ENCODE results near the gene LRMDA.

LRMDA gene

DNA sequence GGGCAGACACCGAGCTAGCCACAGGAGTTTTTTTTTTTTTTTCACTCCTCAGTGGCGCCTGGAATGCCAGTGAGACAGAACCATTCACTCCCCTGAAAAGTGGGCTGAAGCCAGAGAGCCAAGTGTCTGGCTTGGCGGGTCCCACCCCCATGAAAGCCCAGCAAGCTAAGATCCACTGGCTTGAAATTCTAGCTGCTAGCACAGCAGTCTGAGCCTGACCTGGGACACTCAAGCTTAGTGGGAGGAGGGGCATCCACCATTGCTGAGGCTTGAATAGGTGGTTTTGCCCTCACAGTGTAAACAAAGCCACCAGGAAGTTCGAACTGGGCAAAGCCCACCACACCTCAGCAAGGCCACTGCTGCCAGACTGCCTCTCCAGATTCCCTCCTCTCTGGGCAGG is 144.5 kb downstream of the LRMDA start:
- ChIA-PET CTCF (no interaction called here), POLR2A (no interaction called here)
- no peak overlapping the region for H3K4me3 ChIP-seq (ENCODE audit: low read depth, low read length)
- no peaks in the 10 kb centered on the region for H3K36me3 ChIP-seq (ENCODE audit: control insufficient read depth in 2 of 2, insufficient read depth in 1 of 2, low read length in 2 of 2)
- TF ChIP-seq ZBTB44 (tag by site-specific recombination; IDR thresholded peaks at IDR 0.05), result no peak
- TF ChIP-seq ZNF555 (tag by site-specific recombination; conservative IDR thresholded peaks at IDR 0.05), result no peak
- no peak for TF ChIP-seq ZNF311 (tag by site-specific recombination; IDR thresholded peaks at IDR 0.05; ENCODE audit: borderline replicate concordance)
- no peak for TF ChIP-seq ZSCAN16 (tag by site-specific recombination; IDR thresholded peaks at IDR 0.05)
- TF ChIP-seq HOXA7 (CRISPR knock-in tag; IDR thresholded peaks at IDR 0.05; ENCODE audit: borderline replicate concordance), result no peak
- TF ChIP-seq ZNF350 (tag by site-specific recombination; IDR thresholded peaks at IDR 0.05), result no peak
- TF ChIP-seq, protein P1, sequence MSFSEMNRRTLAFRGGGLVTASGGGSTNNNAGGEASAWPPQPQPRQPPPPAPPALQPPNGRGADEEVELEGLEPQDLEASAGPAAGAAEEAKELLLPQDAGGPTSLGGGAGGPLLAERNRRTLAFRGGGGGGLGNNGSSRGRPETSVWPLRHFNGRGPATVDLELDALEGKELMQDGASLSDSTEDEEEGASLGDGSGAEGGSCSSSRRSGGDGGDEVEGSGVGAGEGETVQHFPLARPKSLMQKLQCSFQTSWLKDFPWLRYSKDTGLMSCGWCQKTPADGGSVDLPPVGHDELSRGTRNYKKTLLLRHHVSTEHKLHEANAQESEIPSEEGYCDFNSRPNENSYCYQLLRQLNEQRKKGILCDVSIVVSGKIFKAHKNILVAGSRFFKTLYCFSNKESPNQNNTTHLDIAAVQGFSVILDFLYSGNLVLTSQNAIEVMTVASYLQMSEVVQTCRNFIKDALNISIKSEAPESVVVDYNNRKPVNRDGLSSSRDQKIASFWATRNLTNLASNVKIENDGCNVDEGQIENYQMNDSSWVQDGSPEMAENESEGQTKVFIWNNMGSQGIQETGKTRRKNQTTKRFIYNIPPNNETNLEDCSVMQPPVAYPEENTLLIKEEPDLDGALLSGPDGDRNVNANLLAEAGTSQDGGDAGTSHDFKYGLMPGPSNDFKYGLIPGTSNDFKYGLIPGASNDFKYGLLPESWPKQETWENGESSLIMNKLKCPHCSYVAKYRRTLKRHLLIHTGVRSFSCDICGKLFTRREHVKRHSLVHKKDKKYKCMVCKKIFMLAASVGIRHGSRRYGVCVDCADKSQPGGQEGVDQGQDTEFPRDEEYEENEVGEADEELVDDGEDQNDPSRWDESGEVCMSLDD (tag by site-specific recombination; IDR thresholded peaks at IDR 0.05), result no peak
- TF ChIP-seq ZNF548 (tag by site-specific recombination; IDR thresholded peaks at IDR 0.05), result no peak
- TF ChIP-seq ZNF302 (tag by site-specific recombination; IDR thresholded peaks at IDR 0.05; ENCODE audit: low read depth), result no peak
- no peak for TF ChIP-seq ZBTB1 (tag by site-specific recombination; IDR thresholded peaks at IDR 0.05)
- H3K27ac ChIP-seq (ENCODE audit: extremely low read depth, low read depth, low read length), result no peak overlapping the region
- H3K4me1 ChIP-seq (ENCODE audit: control insufficient read depth, insufficient read depth, low read length), result no peaks in the 10 kb centered on the region
- H3K9me3 ChIP-seq (ENCODE audit: control insufficient read depth, insufficient read depth, low read depth, low read length), result no peaks in the 10 kb centered on the region; the same call in 1 of the 2 replicates

DNA sequence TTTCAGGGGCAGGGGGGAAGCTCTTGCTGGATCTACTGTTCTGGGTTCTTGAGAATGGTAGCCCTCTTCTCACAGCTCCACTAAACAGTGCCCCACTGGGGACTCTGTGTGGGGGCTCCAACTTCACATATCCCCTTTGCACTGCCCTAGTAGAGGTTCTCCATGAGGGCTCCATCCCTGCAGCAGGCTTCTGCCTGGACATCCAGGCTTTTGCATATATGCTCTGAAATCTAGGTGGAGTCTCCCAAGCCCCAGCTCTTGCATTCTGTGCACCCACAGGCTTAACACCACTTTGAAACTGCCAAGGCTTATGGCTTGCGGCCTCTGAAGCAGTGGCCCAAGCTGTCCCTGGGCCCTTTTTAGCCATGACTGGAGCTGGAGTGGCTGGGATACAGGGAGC is 150.7 kb downstream of the LRMDA start:
- ChIA-PET POLR2A (no interaction called here), CTCF (no interaction called here)
- TF ChIP-seq GLI4 (tag by site-specific recombination; IDR thresholded peaks at IDR 0.05) (no peak), ZSCAN30 (tag by site-specific recombination; IDR thresholded peaks at IDR 0.05) (no peak), ZBTB21 (tag by site-specific recombination; IDR thresholded peaks at IDR 0.05) (no peak), ZNF274 (IDR thresholded peaks at IDR 0.05; ENCODE audit: low read length) (no peak), ZNF274 (tag by site-specific recombination; IDR thresholded peaks at IDR 0.05; ENCODE audit: borderline replicate concordance) (no peak), ZNF626 (tag by site-specific recombination; IDR thresholded peaks at IDR 0.05) (peak; percentile 89; the same call in 1 of the 2 replicates), SETDB1 (IDR thresholded peaks at IDR 0.05; ENCODE audit: insufficient read length, low read length) (peak; percentile 86), ZNF549 (tag by site-specific recombination; IDR thresholded peaks at IDR 0.05) (0 out of 2 replicates have a peak, but pooled peaks have one; percentile 18), ZNF596 (tag by site-specific recombination; IDR thresholded peaks at IDR 0.05) (no peak), TRIM28 (IDR thresholded peaks at IDR 0.05; ENCODE audit: borderline replicate concordance, low read length) (peak; percentile 81; the same call in 1 of the 2 replicates)
- Histone ChIP-seq H3K36me3 (ENCODE audit: control insufficient read depth in 2 of 2, insufficient read depth in 1 of 2, low read length in 2 of 2) (no peaks in the 10 kb centered on the region), H3K4me1 (ENCODE audit: control insufficient read depth, insufficient read depth, low read length) (no peaks in the 10 kb centered on the region), H3K9me3 (ENCODE audit: control insufficient read depth, insufficient read depth, low read depth, low read length) (no peaks in the 10 kb centered on the region; the same call in 1 of the 2 replicates), H3K27ac (ENCODE audit: extremely low read depth, low read depth, low read length) (no peak overlapping the region), H3K4me3 (ENCODE audit: low read depth, low read length) (no peak overlapping the region)

GRCh38 chr10:75585294-75585693 is 153.9 kb downstream of the LRMDA start:
- POLR2A ChIA-PET, result no interaction called here
- Histone ChIP-seq H3K27ac (ENCODE audit: extremely low read depth, low read depth, low read length) (no peak overlapping the region), H3K4me1 (ENCODE audit: control insufficient read depth, insufficient read depth, low read length) (peaks cover 4% of the 10 kb centered on the region), H3K36me3 (ENCODE audit: control insufficient read depth in 2 of 2, insufficient read depth in 1 of 2, low read length in 2 of 2) (no peaks in the 10 kb centered on the region), H3K4me3 (ENCODE audit: low read depth, low read length) (no peak overlapping the region), H3K9me3 (ENCODE audit: control insufficient read depth, insufficient read depth, low read depth, low read length) (no peaks in the 10 kb centered on the region; the same call in 1 of the 2 replicates)
- CTCF ChIA-PET, result no interaction called here
- TF ChIP-seq MEIS1 (CRISPR knock-in tag; IDR thresholded peaks at IDR 0.05; ENCODE audit: borderline replicate concordance) (no peak), ZNF140 (tag by site-specific recombination; IDR thresholded peaks at IDR 0.05) (peak; percentile 95; the same call in 1 of the 2 replicates)
